ENCODE results near the gene SIAH2. TPM values are rescaled to one million over a fixed set of nuclear protein-coding genes. Genes with fewer than 3 reads are reported as not detected.

SIAH2 gene
- total RNA-seq, 1 donor from 2014 or later = 18.5 TPM

GRCh38 chr3:150783920-150784746 lies 21.2 kb upstream of the SIAH2 start:
- DNase-seq (ENCODE audit: low read depth, low spot score) = no peak
- peaks cover 11% of the 10 kb centered on the region for H3K27me3 Mint-ChIP-seq (ENCODE audit: low read depth)
- peaks cover 5% of the 10 kb centered on the region for H3K4me1 Mint-ChIP-seq
- H3K27ac Mint-ChIP-seq (ENCODE audit: unreplicated experiment) = no peak overlapping the region
- H3K36me3 Mint-ChIP-seq (ENCODE audit: low read depth) = no peaks in the 10 kb centered on the region
- TF ChIP-seq, protein P1, sequence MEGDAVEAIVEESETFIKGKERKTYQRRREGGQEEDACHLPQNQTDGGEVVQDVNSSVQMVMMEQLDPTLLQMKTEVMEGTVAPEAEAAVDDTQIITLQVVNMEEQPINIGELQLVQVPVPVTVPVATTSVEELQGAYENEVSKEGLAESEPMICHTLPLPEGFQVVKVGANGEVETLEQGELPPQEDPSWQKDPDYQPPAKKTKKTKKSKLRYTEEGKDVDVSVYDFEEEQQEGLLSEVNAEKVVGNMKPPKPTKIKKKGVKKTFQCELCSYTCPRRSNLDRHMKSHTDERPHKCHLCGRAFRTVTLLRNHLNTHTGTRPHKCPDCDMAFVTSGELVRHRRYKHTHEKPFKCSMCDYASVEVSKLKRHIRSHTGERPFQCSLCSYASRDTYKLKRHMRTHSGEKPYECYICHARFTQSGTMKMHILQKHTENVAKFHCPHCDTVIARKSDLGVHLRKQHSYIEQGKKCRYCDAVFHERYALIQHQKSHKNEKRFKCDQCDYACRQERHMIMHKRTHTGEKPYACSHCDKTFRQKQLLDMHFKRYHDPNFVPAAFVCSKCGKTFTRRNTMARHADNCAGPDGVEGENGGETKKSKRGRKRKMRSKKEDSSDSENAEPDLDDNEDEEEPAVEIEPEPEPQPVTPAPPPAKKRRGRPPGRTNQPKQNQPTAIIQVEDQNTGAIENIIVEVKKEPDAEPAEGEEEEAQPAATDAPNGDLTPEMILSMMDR (conservative IDR thresholded peaks at IDR 0.05) = no peak
- H3K4me3 Mint-ChIP-seq = no peak overlapping the region
- no peaks in the 10 kb centered on the region for H3K9me3 Mint-ChIP-seq

- no peaks in the 10 kb centered on the region for H3K36me3 Mint-ChIP-seq (ENCODE audit: low read depth)
- no peak for DNase-seq (ENCODE audit: low read depth, low spot score)
- no peak overlapping the region for H3K4me3 Mint-ChIP-seq
- peaks cover 5% of the 10 kb centered on the region for H3K4me1 Mint-ChIP-seq
- no peaks in the 10 kb centered on the region for H3K9me3 Mint-ChIP-seq
- TF ChIP-seq, protein P1 (conservative IDR thresholded peaks at IDR 0.05) = no peak
- no peak overlapping the region for H3K27ac Mint-ChIP-seq (ENCODE audit: unreplicated experiment)
- peaks cover 6% of the 10 kb centered on the region for H3K27me3 Mint-ChIP-seq (ENCODE audit: low read depth)
Measured at GRCh38 chr3:150783316-150783715, 20.3 kb upstream of the SIAH2 start.

DNA sequence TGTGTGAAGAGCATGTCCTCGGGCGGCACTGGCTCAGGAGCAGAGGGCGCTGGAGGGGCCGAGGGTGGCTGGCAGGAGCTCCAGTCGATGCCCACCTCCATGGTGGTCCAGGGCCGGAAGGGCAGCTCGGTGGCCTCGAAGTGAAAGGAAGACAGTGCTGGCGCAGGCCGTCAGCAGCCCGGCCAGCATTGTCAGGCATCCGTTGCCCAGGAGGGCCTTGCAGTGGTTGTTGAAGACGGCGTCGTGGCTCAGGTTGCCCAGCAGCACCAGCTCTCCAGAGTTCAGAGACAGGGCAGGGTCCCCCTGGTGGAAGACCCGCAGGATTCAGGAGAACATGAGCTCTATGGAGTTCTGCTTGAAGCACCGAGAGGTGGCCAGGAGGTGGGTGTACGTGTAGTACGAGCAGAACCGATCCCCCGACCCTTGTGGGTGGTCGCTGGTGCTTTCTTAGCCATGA lies 16.5 kb upstream of the SIAH2 start:
- Mint-ChIP-seq H3K27ac (ENCODE audit: unreplicated experiment) (no peak overlapping the region), H3K36me3 (ENCODE audit: low read depth) (no peaks in the 10 kb centered on the region), H3K4me1 (no peaks in the 10 kb centered on the region), H3K4me3 (no peak overlapping the region), H3K27me3 (ENCODE audit: low read depth) (no peaks in the 10 kb centered on the region), H3K9me3 (no peaks in the 10 kb centered on the region)
- TF ChIP-seq, protein P1 (conservative IDR thresholded peaks at IDR 0.05) = no peak
- DNase-seq (ENCODE audit: low read depth, low spot score) = no peak

DNA sequence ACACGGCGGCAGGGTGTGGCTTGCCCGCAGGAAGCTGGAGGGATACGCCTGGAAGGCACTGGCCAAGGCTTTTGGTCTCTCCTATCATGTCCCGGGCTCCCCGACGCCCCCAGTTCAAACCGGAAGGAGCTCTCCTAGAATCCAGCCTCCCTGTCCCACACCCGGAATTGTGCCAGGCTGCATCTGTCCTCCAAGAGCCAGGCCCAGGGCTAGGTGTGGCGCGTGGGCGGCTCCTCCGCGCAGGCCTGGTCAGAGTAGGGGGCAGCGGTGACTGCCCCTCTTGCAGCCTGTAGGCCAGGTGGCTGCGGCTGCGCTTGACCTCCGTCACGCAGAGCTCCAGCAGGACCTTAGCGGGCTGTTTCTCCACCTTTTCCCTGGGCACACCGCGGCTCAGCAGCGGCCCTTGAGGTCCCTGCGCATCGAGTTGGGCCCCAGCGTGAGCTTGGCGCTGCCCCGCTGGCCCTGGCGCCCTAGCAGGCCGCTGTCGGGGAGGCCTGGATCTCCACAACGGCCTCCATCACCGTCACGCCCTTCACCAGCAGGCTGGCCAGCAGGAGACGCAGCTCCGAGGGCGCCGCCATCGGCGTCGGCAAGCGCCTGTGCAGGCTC lies 15.9 kb upstream of the SIAH2 start:
- no peak overlapping the region for H3K27ac Mint-ChIP-seq (ENCODE audit: unreplicated experiment)
- no peaks in the 10 kb centered on the region for H3K9me3 Mint-ChIP-seq
- H3K27me3 Mint-ChIP-seq (ENCODE audit: low read depth) = no peaks in the 10 kb centered on the region
- TF ChIP-seq, protein P1 (conservative IDR thresholded peaks at IDR 0.05) = no peak
- H3K36me3 Mint-ChIP-seq (ENCODE audit: low read depth) = no peaks in the 10 kb centered on the region
- H3K4me3 Mint-ChIP-seq = no peak overlapping the region
- no peaks in the 10 kb centered on the region for H3K4me1 Mint-ChIP-seq
- DNase-seq (ENCODE audit: low read depth, low spot score) = no peak

DNA sequence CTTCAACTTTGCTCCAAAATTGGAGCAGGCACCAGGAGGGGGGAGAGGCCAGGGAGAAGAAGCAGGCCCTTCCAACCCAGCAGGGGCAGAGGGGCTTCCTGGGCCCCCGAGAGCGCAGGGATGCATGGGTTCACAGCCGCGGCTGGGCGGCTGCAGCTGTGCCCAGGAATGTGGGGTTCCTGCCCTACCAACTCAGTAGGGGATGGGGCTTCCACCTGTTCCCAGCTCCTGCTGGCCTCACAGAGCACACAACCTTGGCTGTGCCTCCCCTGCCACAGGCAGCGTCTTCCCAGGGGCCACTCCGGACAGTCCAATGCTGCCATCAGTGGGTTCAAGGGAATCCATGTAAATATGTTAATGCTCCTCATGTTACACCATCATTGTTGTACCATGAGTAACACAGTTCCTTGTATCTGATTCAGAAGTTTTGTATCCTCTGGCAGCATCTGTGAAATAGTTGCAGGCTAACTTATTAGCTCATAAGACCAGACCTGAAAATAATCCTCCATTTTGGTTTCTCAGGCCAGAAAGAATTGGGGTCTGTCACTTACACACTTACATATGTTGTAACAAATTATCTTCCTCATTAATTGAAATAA lies 12.1 kb upstream of the SIAH2 start:
- H3K4me1 Mint-ChIP-seq = no peaks in the 10 kb centered on the region
- TF ChIP-seq, protein P1 (conservative IDR thresholded peaks at IDR 0.05) = no peak
- H3K36me3 Mint-ChIP-seq (ENCODE audit: low read depth) = no peaks in the 10 kb centered on the region
- no peak for DNase-seq (ENCODE audit: low read depth, low spot score)
- H3K4me3 Mint-ChIP-seq = no peak overlapping the region
- H3K27me3 Mint-ChIP-seq (ENCODE audit: low read depth) = no peaks in the 10 kb centered on the region
- no peaks in the 10 kb centered on the region for H3K9me3 Mint-ChIP-seq
- H3K27ac Mint-ChIP-seq (ENCODE audit: unreplicated experiment) = no peak overlapping the region
